AG04449 (cell line): ENCODE data around the gene PBX4.

Experiments used
- CTCF ChIA-PET: fragments of 350-600 bp; formaldehyde crosslinking; extraction: SDS; loops from one replicate; lab custom pipeline; 2021; ENCODE audit warnings: antibody characterized with exemption; lab: Yijun Ruan, JAX
- POLR2A ChIA-PET: fragments of 400-600, 350-600 bp; formaldehyde crosslinking; extraction: SDS; loops from one replicate; lab custom pipeline; 2020; ENCODE audit warnings: antibody characterized with exemption, inconsistent platforms; lab: Yijun Ruan, JAX
- DNase-seq: peaks from one replicate; pipeline ENCODE4 v3.0.0-alpha.2; 2010; ENCODE audit warnings: low read depth, low spot score
- H3K4me3 ChIP-seq: 2 replicates; pipeline ENCODE4 v1.5.1; 2011; ENCODE audit warnings: low read depth, mild to moderate bottlenecking, control low read depth, low read length
- CTCF ChIP-seq: IDR thresholded peaks from one replicate; pipeline ENCODE4 v1.5.1; 2011; ENCODE audit warnings: mild to moderate bottlenecking, moderate library complexity, low read length, control low read depth, inconsistent platforms; ENCODE audit not compliant: insufficient read depth; ENCODE audit errors: missing control alignments

PBX4 gene

GRCh38 chr19:19550485-19550929 lies 68.0 kb downstream of the PBX4 start:
- H3K4me3 ChIP-seq = no peak overlapping the region
- no peak for TF ChIP-seq CTCF
- ChIA-PET POLR2A (no interaction called here), CTCF (interaction anchor here (0.9 to 11.6 kb wide), 8 partner anchors 10 to 94 kb away, joined by 3 to 142 read pairs (median 16); partner anchors contain the start of genes GMIP, NDUFA13 and YJEFN3)
- DNase-seq = no peak

DNA sequence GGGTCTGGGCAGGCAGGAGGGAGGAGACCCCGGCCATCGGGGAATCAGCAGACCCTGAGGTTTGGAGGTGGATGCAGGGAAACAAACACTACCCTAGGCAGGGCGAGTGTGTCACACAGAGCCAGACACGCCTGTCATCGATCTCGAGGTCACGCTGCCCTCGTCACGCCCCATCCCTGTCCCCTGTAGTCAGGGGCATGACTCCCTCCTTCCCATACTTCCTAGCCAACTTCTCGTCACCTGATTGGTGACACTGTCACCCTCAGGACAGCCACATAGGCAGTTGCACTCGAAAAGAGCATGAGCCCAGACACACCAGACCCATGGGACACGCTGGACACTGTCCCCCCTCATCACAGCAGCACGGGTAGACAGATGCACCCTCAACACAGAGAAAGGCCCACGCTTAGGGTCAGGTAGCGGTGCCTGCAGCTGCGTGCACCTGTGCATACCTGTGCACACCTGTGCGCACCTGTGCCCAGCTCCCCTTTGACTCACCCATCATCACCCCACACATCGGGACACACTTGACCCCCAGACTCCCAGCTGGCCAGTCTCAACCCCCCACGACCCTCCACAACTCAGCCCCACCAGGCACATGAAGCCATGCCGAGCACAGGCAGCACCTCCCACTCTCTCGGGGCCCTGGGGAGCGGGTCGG lies 68.6 kb downstream of the PBX4 start:
- no peak for DNase-seq
- no peak overlapping the region for H3K4me3 ChIP-seq
- CTCF ChIA-PET = interaction anchor here (0.9 to 11.6 kb wide), 7 partner anchors 9 to 94 kb away, joined by 3 to 142 read pairs (median 25); partner anchors contain the start of genes GMIP and YJEFN3
- TF ChIP-seq CTCF = no peak
- POLR2A ChIA-PET = no interaction called here

GRCh38 chr19:19548915-19549759 lies 69.3 kb downstream of the PBX4 start:
- CTCF ChIA-PET = interaction anchor here (0.9 to 11.6 kb wide), 5 partner anchors 19 to 95 kb away, joined by 3 to 142 read pairs (median 25); partner anchors contain the start of genes GMIP and YJEFN3
- H3K4me3 ChIP-seq = no peak overlapping the region
- no peak for DNase-seq
- no peak for TF ChIP-seq CTCF
- POLR2A ChIA-PET = interaction anchor here (1.0 kb wide), 1 partner anchor 17 kb away, joined by 3 read pairs; no protein-coding TSS in a partner anchor

GRCh38 chr19:19547674-19548336 lies 70.7 kb downstream of the PBX4 start:
- no peak for TF ChIP-seq CTCF
- ChIA-PET CTCF (interaction anchor here (0.6 to 11.6 kb wide), 4 partner anchors 8 to 97 kb away, joined by 3 to 142 read pairs (median 4); partner anchors contain the start of gene YJEFN3), POLR2A (no interaction called here)
- no peak overlapping the region for H3K4me3 ChIP-seq
- no peak for DNase-seq

GRCh38 chr19:19546751-19547162 lies 71.7 kb downstream of the PBX4 start:
- CTCF ChIA-PET = interaction anchor here (0.6 to 11.6 kb wide), 3 partner anchors 9 to 66 kb away, joined by 3 to 142 read pairs (median 3); partner anchors contain the start of gene YJEFN3
- no peak for DNase-seq

More at GRCh38 chr19:19546751-19547162, 71.7 kb downstream of the PBX4 start:
- no peak for TF ChIP-seq CTCF
- H3K4me3 ChIP-seq = no peak overlapping the region
- POLR2A ChIA-PET = no interaction called here
